ENCODE data around the gene THAP4. TPM values are rescaled to one million over a fixed set of nuclear protein-coding genes. Genes with fewer than 3 reads are reported as not detected.

Gene THAP4
- total RNA-seq, 3 donors from 2014 or later = 58.6 to 61.8 (median 59.0) TPM

GRCh38 chr2:241654551-241654950 is 17.6 kb upstream of the THAP4 start:
- ATAC-seq (no peak), DNase-seq (no peak)
- no peaks in the 10 kb centered on the region for H3K9me3 Mint-ChIP-seq
- no peak overlapping the region for H3K4me3 Mint-ChIP-seq
- H3K36me3 Mint-ChIP-seq (ENCODE audit: insufficient read depth) = peaks cover 42% of the 10 kb centered on the region
- no peaks in the 10 kb centered on the region for H3K4me1 Mint-ChIP-seq (ENCODE audit: low read depth)
- no peaks in the 10 kb centered on the region for H3K27me3 Mint-ChIP-seq (ENCODE audit: low read depth)

GRCh38 chr2:241653210-241653750 is 16.3 kb upstream of the THAP4 start:
- no peak overlapping the region for H3K4me3 Mint-ChIP-seq
- ATAC-seq = no peak
- DNase-seq = no peak
- peaks cover 4% of the 10 kb centered on the region for H3K4me1 Mint-ChIP-seq (ENCODE audit: low read depth)
- H3K36me3 Mint-ChIP-seq (ENCODE audit: insufficient read depth) = peaks cover 38% of the 10 kb centered on the region
- no peaks in the 10 kb centered on the region for H3K27me3 Mint-ChIP-seq (ENCODE audit: low read depth)
- H3K9me3 Mint-ChIP-seq = no peaks in the 10 kb centered on the region

- Mint-ChIP-seq H3K4me3 (no peak overlapping the region), H3K27me3 (ENCODE audit: low read depth) (no peaks in the 10 kb centered on the region), H3K9me3 (no peaks in the 10 kb centered on the region), H3K36me3 (ENCODE audit: insufficient read depth) (peaks cover 35% of the 10 kb centered on the region), H3K4me1 (ENCODE audit: low read depth) (peaks cover 4% of the 10 kb centered on the region)
- DNase-seq (no peak), ATAC-seq (no peak)
Measured at GRCh38 chr2:241652722-241653121, 15.8 kb upstream of the THAP4 start.

GRCh38 chr2:241652142-241652541 is 15.2 kb upstream of the THAP4 start:
- no peak for DNase-seq
- H3K27me3 Mint-ChIP-seq (ENCODE audit: low read depth) = no peaks in the 10 kb centered on the region
- H3K9me3 Mint-ChIP-seq = no peaks in the 10 kb centered on the region
- peaks cover 4% of the 10 kb centered on the region for H3K4me1 Mint-ChIP-seq (ENCODE audit: low read depth)
- no peak for ATAC-seq
- peaks cover 32% of the 10 kb centered on the region for H3K36me3 Mint-ChIP-seq (ENCODE audit: insufficient read depth)
- no peak overlapping the region for H3K4me3 Mint-ChIP-seq

GRCh38 chr2:241649927-241650326 is 13.0 kb upstream of the THAP4 start:
- H3K9me3 Mint-ChIP-seq = no peaks in the 10 kb centered on the region
- DNase-seq = no peak
- H3K4me1 Mint-ChIP-seq (ENCODE audit: low read depth) = peaks cover 11% of the 10 kb centered on the region
- H3K4me3 Mint-ChIP-seq = no peak overlapping the region
- H3K36me3 Mint-ChIP-seq (ENCODE audit: insufficient read depth) = peaks cover 25% of the 10 kb centered on the region
- ATAC-seq = no peak
- no peaks in the 10 kb centered on the region for H3K27me3 Mint-ChIP-seq (ENCODE audit: low read depth)

GRCh38 chr2:241649404-241649803 is 12.4 kb upstream of the THAP4 start:
- DNase-seq = no peak
- Mint-ChIP-seq H3K27me3 (ENCODE audit: low read depth) (no peaks in the 10 kb centered on the region), H3K4me1 (ENCODE audit: low read depth) (peaks cover 12% of the 10 kb centered on the region), H3K9me3 (no peaks in the 10 kb centered on the region), H3K4me3 (no peak overlapping the region), H3K36me3 (ENCODE audit: insufficient read depth) (peaks cover 21% of the 10 kb centered on the region)
- no peak for ATAC-seq

GRCh38 chr2:241648453-241648852 is 11.5 kb upstream of the THAP4 start:
- H3K27me3 Mint-ChIP-seq (ENCODE audit: low read depth) = no peaks in the 10 kb centered on the region
- no peaks in the 10 kb centered on the region for H3K9me3 Mint-ChIP-seq
- H3K4me3 Mint-ChIP-seq = no peak overlapping the region
- peaks cover 19% of the 10 kb centered on the region for H3K36me3 Mint-ChIP-seq (ENCODE audit: insufficient read depth)
- peaks cover 12% of the 10 kb centered on the region for H3K4me1 Mint-ChIP-seq (ENCODE audit: low read depth)
- ATAC-seq = no peak
- no peak for DNase-seq

GRCh38 chr2:241645915-241646645 is 9.1 kb upstream of the THAP4 start:
- no peak for ATAC-seq
- Mint-ChIP-seq H3K27me3 (ENCODE audit: low read depth) (no peaks in the 10 kb centered on the region), H3K36me3 (ENCODE audit: insufficient read depth) (peaks cover 7% of the 10 kb centered on the region), H3K4me1 (ENCODE audit: low read depth) (peaks cover 25% of the 10 kb centered on the region), H3K4me3 (no peak overlapping the region), H3K9me3 (no peaks in the 10 kb centered on the region)
- DNase-seq = no peak

GRCh38 chr2:241645056-241645914 is 8.3 kb upstream of the THAP4 start:
- no peaks in the 10 kb centered on the region for H3K27me3 Mint-ChIP-seq (ENCODE audit: low read depth)

GRCh38 chr2:241641631-241642030 is 4.7 kb upstream of the THAP4 start:
- ATAC-seq (no peak), DNase-seq (no peak)
- H3K36me3 Mint-ChIP-seq (ENCODE audit: insufficient read depth) = peaks cover 14% of the 10 kb centered on the region
- peaks cover 50% of the 10 kb centered on the region for H3K4me1 Mint-ChIP-seq (ENCODE audit: low read depth)
- no peak overlapping the region for H3K4me3 Mint-ChIP-seq
- H3K27me3 Mint-ChIP-seq (ENCODE audit: low read depth) = no peaks in the 10 kb centered on the region
- H3K9me3 Mint-ChIP-seq = no peaks in the 10 kb centered on the region

More at GRCh38 chr2:241645056-241645914, 8.3 kb upstream of the THAP4 start:
- Mint-ChIP-seq H3K36me3 (ENCODE audit: insufficient read depth) (peaks cover 7% of the 10 kb centered on the region), H3K4me3 (no peak overlapping the region), H3K9me3 (no peaks in the 10 kb centered on the region), H3K4me1 (ENCODE audit: low read depth) (peaks cover 33% of the 10 kb centered on the region)
- DNase-seq = no peak
- no peak for ATAC-seq

GRCh38 chr2:241640165-241640795 is 3.3 kb upstream of the THAP4 start:
- Mint-ChIP-seq H3K4me1 (ENCODE audit: low read depth) (peaks cover 48% of the 10 kb centered on the region), H3K36me3 (ENCODE audit: insufficient read depth) (peaks cover 15% of the 10 kb centered on the region), H3K9me3 (no peaks in the 10 kb centered on the region), H3K4me3 (peak overlapping the region; percentile 94), H3K27me3 (ENCODE audit: low read depth) (no peaks in the 10 kb centered on the region)
- ATAC-seq (no peak), DNase-seq (no peak)

GRCh38 chr2:241639385-241639784 is 2.4 kb upstream of the THAP4 start:
- Mint-ChIP-seq H3K36me3 (ENCODE audit: insufficient read depth) (peaks cover 15% of the 10 kb centered on the region), H3K9me3 (no peaks in the 10 kb centered on the region), H3K4me3 (peak overlapping the region; percentile 94), H3K27me3 (ENCODE audit: low read depth) (no peaks in the 10 kb centered on the region), H3K4me1 (ENCODE audit: low read depth) (peaks cover 53% of the 10 kb centered on the region)
- ATAC-seq (no peak), DNase-seq (no peak)

- DNase-seq = no peak
- Mint-ChIP-seq H3K36me3 (ENCODE audit: insufficient read depth) (peaks cover 18% of the 10 kb centered on the region), H3K4me1 (ENCODE audit: low read depth) (peaks cover 53% of the 10 kb centered on the region), H3K27me3 (ENCODE audit: low read depth) (no peaks in the 10 kb centered on the region), H3K4me3 (peak overlapping the region; percentile 94), H3K9me3 (no peaks in the 10 kb centered on the region)
- ATAC-seq = no peak
Measured at GRCh38 chr2:241638940-241639339, 2.0 kb upstream of the THAP4 start.
